ENCODE data around the gene NTF4. TPM values are rescaled to one million over a fixed set of nuclear protein-coding genes. Genes with fewer than 3 reads are reported as not detected.

Gene NTF4
- total and polyA plus RNA-seq, 2 of the 13 experiments (the other 11 are each of a cell fraction or from before 2014, with no cell fraction given): not detected

GRCh38 chr19:49020342-49020741 lies 44.3 kb downstream of the NTF4 start:
- POLR2A ChIA-PET: interaction anchor here (1.6 kb wide), 1 partner anchor 53 kb away, joined by 5 read pairs; no protein-coding TSS in a partner anchor
- TF ChIP-seq MTF2 (CRISPR knock-in tag; IDR thresholded peaks at IDR 0.05; ENCODE audit: borderline replicate concordance) (no peak), ARNTL (CRISPR knock-in tag; IDR thresholded peaks at IDR 0.05) (no peak), ZNF207 (IDR thresholded peaks at IDR 0.05; ENCODE audit: borderline replicate concordance) (no peak), MEIS1 (CRISPR knock-in tag; IDR thresholded peaks at IDR 0.05; ENCODE audit: borderline replicate concordance) (no peak), BCLAF1 (IDR thresholded peaks at IDR 0.05) (no peak), ZBTB10 (CRISPR knock-in tag; IDR thresholded peaks at IDR 0.05; ENCODE audit: borderline replicate concordance) (no peak)
- TF ChIP-seq, protein P1, sequence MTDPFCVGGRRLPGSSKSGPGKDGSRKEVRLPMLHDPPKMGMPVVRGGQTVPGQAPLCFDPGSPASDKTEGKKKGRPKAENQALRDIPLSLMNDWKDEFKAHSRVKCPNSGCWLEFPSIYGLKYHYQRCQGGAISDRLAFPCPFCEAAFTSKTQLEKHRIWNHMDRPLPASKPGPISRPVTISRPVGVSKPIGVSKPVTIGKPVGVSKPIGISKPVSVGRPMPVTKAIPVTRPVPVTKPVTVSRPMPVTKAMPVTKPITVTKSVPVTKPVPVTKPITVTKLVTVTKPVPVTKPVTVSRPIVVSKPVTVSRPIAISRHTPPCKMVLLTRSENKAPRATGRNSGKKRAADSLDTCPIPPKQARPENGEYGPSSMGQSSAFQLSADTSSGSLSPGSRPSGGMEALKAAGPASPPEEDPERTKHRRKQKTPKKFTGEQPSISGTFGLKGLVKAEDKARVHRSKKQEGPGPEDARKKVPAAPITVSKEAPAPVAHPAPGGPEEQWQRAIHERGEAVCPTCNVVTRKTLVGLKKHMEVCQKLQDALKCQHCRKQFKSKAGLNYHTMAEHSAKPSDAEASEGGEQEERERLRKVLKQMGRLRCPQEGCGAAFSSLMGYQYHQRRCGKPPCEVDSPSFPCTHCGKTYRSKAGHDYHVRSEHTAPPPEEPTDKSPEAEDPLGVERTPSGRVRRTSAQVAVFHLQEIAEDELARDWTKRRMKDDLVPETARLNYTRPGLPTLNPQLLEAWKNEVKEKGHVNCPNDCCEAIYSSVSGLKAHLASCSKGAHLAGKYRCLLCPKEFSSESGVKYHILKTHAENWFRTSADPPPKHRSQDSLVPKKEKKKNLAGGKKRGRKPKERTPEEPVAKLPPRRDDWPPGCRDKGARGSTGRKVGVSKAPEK (CRISPR knock-in tag; IDR thresholded peaks at IDR 0.05; ENCODE audit: borderline replicate concordance): no peak
- TF ChIP-seq, protein P2, sequence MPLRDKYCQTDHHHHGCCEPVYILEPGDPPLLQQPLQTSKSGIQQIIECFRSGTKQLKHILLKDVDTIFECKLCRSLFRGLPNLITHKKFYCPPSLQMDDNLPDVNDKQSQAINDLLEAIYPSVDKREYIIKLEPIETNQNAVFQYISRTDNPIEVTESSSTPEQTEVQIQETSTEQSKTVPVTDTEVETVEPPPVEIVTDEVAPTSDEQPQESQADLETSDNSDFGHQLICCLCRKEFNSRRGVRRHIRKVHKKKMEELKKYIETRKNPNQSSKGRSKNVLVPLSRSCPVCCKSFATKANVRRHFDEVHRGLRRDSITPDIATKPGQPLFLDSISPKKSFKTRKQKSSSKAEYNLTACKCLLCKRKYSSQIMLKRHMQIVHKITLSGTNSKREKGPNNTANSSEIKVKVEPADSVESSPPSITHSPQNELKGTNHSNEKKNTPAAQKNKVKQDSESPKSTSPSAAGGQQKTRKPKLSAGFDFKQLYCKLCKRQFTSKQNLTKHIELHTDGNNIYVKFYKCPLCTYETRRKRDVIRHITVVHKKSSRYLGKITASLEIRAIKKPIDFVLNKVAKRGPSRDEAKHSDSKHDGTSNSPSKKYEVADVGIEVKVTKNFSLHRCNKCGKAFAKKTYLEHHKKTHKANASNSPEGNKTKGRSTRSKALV (CRISPR knock-in tag; IDR thresholded peaks at IDR 0.05): no peak
- Histone ChIP-seq H3K4me1 (ENCODE audit: insufficient read depth, low read length) (peaks cover 27% of the 10 kb centered on the region), H3K27ac (ENCODE audit: extremely low read length, insufficient read depth, low read length) (no peak overlapping the region), H3K27me3 (ENCODE audit: control insufficient read depth in 1 of 2, insufficient read depth in 2 of 2, low read length in 2 of 2) (peaks cover 0 to 25% of the 10 kb centered on the region in 2 experiments; a peak in 3 of 5 replicates), H2AFZ (ENCODE audit: low read length) (no peak overlapping the region), H3K9me3 (ENCODE audit: low read length) (no peaks in the 10 kb centered on the region), H3K79me2 (ENCODE audit: insufficient read depth, low read length) (no peaks in the 10 kb centered on the region), H3K9ac (ENCODE audit: insufficient read depth, low read depth, low read length) (no peak overlapping the region), H3K4me3 (replicated peaks in 1 of 3; ENCODE audit: insufficient read depth in 1 of 3, low read depth in 2 of 3, low read length in 3 of 3) (no peak overlapping the region), H4K20me1 (ENCODE audit: insufficient read depth, low read length) (no peaks in the 10 kb centered on the region), H3K36me3 (replicated peaks in 1 of 2; ENCODE audit: control insufficient read depth in 1 of 2, insufficient read depth in 2 of 2, low read length in 2 of 2) (peaks cover 0 to 5% of the 10 kb centered on the region in 2 experiments; a peak in 2 of 5 replicates), H3K4me2 (ENCODE audit: low read depth, low read length) (no peak overlapping the region)
- in situ Hi-C loops (cut with HindIII; ENCODE audit: extremely low pct_ligation_motif_present, low pct_unique_long_range_greater_than_20kb): no loop called here
- FAIRE-seq (no peak), DNase-seq (ENCODE audit: low spot score) (no peak), ATAC-seq (no peak)
- intact Hi-C loops (cut with micrococcal nuclease; ENCODE audit: unreplicated experiment): no loop called here
- no TSS peak for BruUV-seq (replicated peaks)
- CTCF ChIA-PET (ENCODE audit: low intra/inter-chr PET ratio, low total read pairs): no interaction called here
- WGBS (ENCODE audit: low lambda C conversion rate): 46% methylated on average over 11 of the region's 11 CpGs

All from HepG2 (cell line).